ENCODE measurements around the gene CHKA.

- TF ChIP-seq CTCF (IDR thresholded peaks at IDR 0.05; ENCODE audit: low read length) (no peak), EZH2 (optimal IDR thresholded peaks at IDR 0.05; ENCODE audit: low read depth, low read length) (no peak)
Observed at GRCh38 chr11:68142028-68142412, 20.8 kb upstream of the CHKA start.

Data from MM.1S (cell line).